SK-N-MC (cell line): ENCODE data around the gene SLF2.
A peak's percentile ranks its signal among the peaks of the same experiment; 100 is the strongest.

Experiments used
- DNase-seq: peaks from one replicate; pipeline ENCODE4 v3.0.0-alpha.2; 2011; ENCODE audit warnings: low read depth, low spot score
- H3K27ac ChIP-seq: fragments of 200-600 bp; sonication (generic); 2 replicates; pipeline ENCODE4 v1.5.1; 2016; ENCODE audit warnings: mixed run types
- H3K36me3 ChIP-seq: fragments of 200-600 bp; sonication (generic); 2 replicates; pipeline ENCODE4 v1.6.1; 2017; ENCODE audit warnings: antibody characterized with exemption, low read length, mixed read lengths; ENCODE audit not compliant: insufficient read depth
- H3K4me3 ChIP-seq: fragments of 200-600 bp; sonication (generic); 2 replicates; pipeline ENCODE4 v1.5.1; 2016
- H3K9ac ChIP-seq: fragments of 200-600 bp; sonication (generic); 2 replicates; pipeline ENCODE4 v1.8.0; 2017; ENCODE audit warnings: mixed run types, mixed read lengths; ENCODE audit not compliant: insufficient read length
- H3K9me3 ChIP-seq: fragments of 200-600 bp; sonication (generic); 2 replicates; pipeline ENCODE4 v1.6.1; 2017; ENCODE audit warnings: low read depth, mild to moderate bottlenecking, antibody characterized with exemption, low read length, moderate library complexity, mixed read lengths
- EZH2 ChIP-seq: fragments of 200-600 bp; sonication (generic); IDR thresholded peaks from one replicate; pipeline ENCODE4 v1.6.1; 2017; ENCODE audit warnings: antibody characterized with exemption
- FOXP2 ChIP-seq: optimal IDR thresholded peaks from 2 replicates; pipeline ENCODE3; 2011; ENCODE audit warnings: mild to moderate bottlenecking, moderate library complexity; ENCODE audit not compliant: insufficient read depth; ENCODE audit errors: extremely low read length, control extremely low read depth
- POLR2AphosphoS5 ChIP-seq: IDR thresholded peaks from 2 replicates; pipeline ENCODE4 v1.6.1; 2012; ENCODE audit warnings: mild to moderate bottlenecking, low read depth, low read length, borderline replicate concordance

The SLF2 gene

GRCh38 chr10:100902622-100903021 lies 10.1 kb upstream of the SLF2 start:
- no peak for TF ChIP-seq FOXP2
- Histone ChIP-seq H3K27ac (no peak overlapping the region), H3K9ac (no peak overlapping the region), H3K36me3 (no peaks in the 10 kb centered on the region), H3K4me3 (no peak overlapping the region), H3K9me3 (no peaks in the 10 kb centered on the region)
- no peak for DNase-seq

DNA sequence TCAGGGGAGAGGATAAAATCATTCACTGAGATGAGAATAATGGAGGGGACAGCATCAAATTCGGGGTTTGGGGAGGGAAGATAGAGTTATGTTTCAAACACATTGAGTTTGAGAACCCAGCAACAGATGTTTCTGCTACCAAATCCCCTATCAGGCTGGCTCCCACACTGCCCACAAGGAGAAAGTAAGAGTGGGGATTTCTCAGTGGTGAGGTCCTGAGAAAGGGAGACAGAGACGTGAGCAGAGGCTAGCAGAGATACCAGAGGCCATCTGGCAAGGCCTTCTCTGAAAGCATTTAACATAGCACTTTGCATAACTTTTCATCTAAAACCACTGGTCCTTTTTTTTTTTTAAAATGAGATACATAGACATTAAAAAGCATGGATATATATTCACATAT lies 7.8 kb upstream of the SLF2 start:
- H3K36me3 ChIP-seq: no peaks in the 10 kb centered on the region
- no peak for TF ChIP-seq POLR2AphosphoS5
- no peak for TF ChIP-seq FOXP2
- no peak for TF ChIP-seq EZH2

GRCh38 chr10:100907175-100907574 lies 5.6 kb upstream of the SLF2 start:
- no peak overlapping the region for H3K9ac ChIP-seq
- no peaks in the 10 kb centered on the region for H3K36me3 ChIP-seq
- H3K27ac ChIP-seq: no peak overlapping the region
- H3K4me3 ChIP-seq: no peak overlapping the region
- H3K9me3 ChIP-seq: no peaks in the 10 kb centered on the region
- TF ChIP-seq FOXP2 (no peak), POLR2AphosphoS5 (no peak), EZH2 (no peak)
- no peak for DNase-seq

More for the DNA sequence above, 7.8 kb upstream of the SLF2 start:
- DNase-seq: no peak
- H3K4me3 ChIP-seq: no peak overlapping the region
- H3K9me3 ChIP-seq: no peaks in the 10 kb centered on the region
- H3K27ac ChIP-seq: no peak overlapping the region
- H3K9ac ChIP-seq: no peak overlapping the region

- Histone ChIP-seq H3K9me3 (no peaks in the 10 kb centered on the region), H3K36me3 (no peaks in the 10 kb centered on the region), H3K9ac (no peak overlapping the region), H3K27ac (no peak overlapping the region), H3K4me3 (no peak overlapping the region)
- no peak for DNase-seq
- TF ChIP-seq POLR2AphosphoS5 (no peak), FOXP2 (no peak), EZH2 (no peak)
Observed at GRCh38 chr10:100907773-100908363, 4.9 kb upstream of the SLF2 start.

DNA sequence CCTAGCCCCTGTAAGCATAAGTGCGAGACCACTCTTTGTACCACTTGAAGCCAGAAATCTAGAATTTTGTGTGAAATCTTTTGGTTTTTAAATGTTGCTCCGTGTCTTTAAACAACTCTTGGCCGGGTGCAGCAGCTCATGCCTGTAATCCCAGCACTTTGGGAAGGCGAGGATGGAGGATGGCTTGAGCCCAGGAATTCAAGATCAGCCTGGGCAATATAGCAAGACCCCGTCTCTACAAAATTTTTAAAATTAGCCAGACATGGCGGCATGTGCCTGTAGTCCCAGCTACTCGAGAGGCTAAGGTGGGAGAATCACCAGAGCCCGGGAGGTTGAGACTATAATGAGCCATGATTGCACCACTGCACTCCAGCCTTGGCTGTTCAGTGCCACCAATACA lies 4.4 kb upstream of the SLF2 start:
- TF ChIP-seq POLR2AphosphoS5: no peak
- TF ChIP-seq FOXP2: no peak
- no peak for TF ChIP-seq EZH2

DNA sequence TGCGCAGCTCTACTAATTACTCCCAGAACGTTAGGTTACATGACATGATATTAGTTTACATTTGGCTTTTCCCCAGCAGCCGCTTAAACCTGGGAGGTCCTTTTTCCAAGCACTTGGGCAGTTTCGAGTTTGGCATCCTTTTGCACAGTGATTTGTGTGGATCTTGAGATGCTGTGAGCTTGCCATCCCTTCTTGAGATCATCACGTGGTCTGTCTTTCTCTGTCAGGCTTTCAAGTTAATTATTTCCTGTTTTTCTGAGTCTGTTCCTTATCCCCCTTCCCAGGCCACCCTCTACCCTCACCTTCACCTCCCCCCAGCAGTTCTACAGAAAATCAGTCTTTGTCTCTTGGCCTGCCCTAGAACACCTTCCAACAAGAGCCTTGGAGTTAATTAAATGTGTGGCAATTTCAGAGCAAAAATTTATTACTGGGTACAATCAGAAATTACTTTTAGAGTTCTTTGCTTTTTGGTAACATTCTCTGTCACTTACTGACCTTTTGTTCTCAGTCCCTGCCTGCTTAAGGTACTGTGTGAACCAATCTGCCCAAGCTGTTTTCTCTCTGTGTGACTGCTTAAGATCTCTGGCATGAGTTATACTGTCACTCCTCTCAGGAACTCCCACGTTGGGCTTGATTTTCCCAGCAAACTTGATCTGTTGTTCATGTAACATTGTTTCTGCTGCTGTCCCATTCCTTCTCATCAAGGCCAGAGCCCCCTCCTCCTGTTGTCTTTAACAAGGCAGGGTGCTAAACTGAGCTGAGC lies 3.1 kb upstream of the SLF2 start:
- Histone ChIP-seq H3K9me3 (no peaks in the 10 kb centered on the region), H3K27ac (no peak overlapping the region), H3K9ac (no peak overlapping the region), H3K36me3 (no peaks in the 10 kb centered on the region; the same call in 1 of the 2 replicates), H3K4me3 (no peak overlapping the region)
- no peak for TF ChIP-seq POLR2AphosphoS5
- no peak for TF ChIP-seq FOXP2
- TF ChIP-seq EZH2: no peak
- no peak for DNase-seq

More for the DNA sequence above, 4.4 kb upstream of the SLF2 start:
- H3K4me3 ChIP-seq: no peak overlapping the region
- DNase-seq: no peak
- H3K9me3 ChIP-seq: no peaks in the 10 kb centered on the region
- no peak overlapping the region for H3K27ac ChIP-seq
- no peaks in the 10 kb centered on the region for H3K36me3 ChIP-seq
- H3K9ac ChIP-seq: no peak overlapping the region

DNA sequence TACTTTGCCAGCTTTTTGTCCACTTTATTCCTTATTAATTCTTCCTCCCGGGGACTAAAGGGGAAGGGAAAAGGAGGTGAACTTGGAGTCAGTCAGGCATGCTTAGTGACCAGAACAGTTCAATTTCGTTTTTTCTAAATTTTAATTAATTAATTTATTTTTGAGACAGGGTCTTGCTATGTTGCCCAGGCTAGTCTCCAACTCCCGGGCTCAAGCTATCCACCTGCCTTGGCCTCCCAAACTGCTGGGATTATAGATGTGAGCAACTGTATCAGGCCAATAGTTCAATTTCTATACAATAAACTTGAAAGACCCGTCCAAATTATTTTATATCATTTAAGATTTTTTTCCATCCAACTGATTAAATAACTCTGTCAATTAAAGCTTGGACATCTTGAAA lies 1.3 kb upstream of the SLF2 start:
- no peak overlapping the region for H3K9ac ChIP-seq
- H3K4me3 ChIP-seq: no peak overlapping the region
- no peaks in the 10 kb centered on the region for H3K9me3 ChIP-seq
- DNase-seq: no peak
- no peak overlapping the region for H3K27ac ChIP-seq
- H3K36me3 ChIP-seq: peaks cover under 1% of the 10 kb centered on the region; the same call in 1 of the 2 replicates
- TF ChIP-seq FOXP2 (no peak), EZH2 (no peak), POLR2AphosphoS5 (no peak)

- peak overlapping the region; percentile 89 for H3K4me3 ChIP-seq
- TF ChIP-seq EZH2 (no peak), POLR2AphosphoS5 (no peak), FOXP2 (no peak)
- no peak for DNase-seq
- no peak overlapping the region for H3K27ac ChIP-seq
- H3K9ac ChIP-seq: peak overlapping the region; percentile 48
- H3K36me3 ChIP-seq: peaks cover 6% of the 10 kb centered on the region; the same call in 1 of the 2 replicates
- no peaks in the 10 kb centered on the region for H3K9me3 ChIP-seq
Observed at GRCh38 chr10:100912013-100912604, 654 bp upstream of the SLF2 start.
